ENCODE results near the gene TBCEL.

Gene TBCEL

DNA sequence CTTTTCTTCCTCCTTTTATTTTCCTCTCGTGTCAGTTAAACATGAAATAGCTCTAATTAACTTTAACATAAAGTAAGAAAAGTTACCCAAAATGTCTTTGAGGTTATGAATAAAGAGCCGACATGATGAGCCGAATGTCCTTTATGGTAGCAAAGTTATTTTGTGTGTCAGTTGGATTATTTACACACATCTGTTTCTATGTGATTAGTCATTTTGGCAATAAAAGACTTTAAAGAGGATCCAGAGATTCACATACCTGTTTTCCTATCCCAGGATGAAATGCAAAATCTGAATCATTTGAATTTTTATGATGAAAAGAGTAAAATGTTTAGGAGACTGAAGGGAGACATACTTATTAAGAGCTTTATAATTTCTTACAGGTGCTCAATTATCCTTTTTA lies 43.1 kb downstream of the TBCEL start:
- DNase-seq = no peak

DNA sequence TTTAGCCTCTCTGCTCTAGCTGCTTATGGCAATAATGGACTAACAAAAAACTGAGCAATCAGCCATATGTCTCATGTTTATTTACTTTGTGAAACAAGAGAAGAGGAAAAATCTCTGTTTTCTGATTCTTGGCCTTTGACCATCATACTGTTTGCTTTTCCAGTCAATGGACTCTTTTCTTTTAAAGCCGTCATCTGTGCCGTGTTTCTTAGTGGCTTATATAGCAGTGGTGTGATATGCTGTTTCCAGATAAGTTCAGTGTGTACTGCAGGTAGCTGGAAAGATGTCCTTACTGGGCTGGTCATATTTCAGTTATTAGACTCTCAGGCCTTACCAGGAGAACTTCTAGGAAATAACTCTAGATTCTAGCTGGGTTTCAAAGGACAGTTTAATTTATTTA lies 43.6 kb downstream of the TBCEL start:
- DNase-seq = no peak

DNA sequence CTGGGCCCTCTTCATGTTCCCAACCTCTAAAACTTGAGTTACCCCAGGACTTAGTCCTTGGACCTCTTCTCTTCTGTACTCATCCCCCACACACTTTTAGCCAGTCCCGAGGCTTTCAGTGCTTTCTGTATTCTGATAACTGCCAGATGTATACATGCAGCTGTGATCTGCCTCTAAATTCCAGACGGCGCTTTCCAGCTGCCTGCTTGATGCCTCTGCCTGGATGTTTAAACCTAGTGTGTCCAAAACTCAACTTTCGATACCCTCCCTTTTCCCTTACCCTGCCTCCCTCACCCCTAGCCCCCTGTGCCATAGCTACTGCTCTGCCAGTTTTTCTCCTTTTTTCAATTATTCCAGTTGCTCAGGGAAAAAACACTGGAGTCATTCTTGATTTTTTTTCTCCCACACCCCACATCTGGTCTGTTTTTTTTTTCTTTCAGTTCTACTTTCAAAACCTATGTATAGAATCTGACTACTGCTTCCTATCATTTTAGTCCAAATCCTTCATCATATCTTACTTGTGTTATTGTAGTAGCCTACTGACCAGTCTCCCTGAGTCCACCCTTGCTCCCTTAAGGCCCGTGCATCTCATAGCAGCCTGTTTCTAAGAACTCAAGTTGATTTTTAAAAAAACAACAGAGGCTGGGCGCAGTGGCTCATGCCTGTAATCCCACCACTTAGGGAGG lies 44.2 kb downstream of the TBCEL start:
- no peak for DNase-seq

DNA sequence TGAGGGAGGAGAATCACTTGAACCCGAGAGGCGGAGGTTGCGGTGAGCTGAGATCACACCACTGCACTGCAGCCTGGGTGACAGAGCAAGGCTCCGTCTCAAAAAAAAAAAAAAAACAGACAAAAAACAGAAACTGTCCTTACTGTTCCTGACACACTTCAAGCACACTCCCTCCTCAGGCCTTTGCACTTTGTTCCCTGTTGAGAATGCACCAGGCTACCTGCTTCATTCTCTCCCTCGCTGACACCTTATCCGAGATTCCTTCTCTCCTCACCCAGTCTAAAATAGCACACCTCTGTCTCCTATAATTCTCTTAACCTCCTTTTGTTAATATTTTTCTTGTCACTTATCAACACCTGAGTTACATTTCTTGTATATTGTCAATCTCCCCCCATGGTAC lies 44.9 kb downstream of the TBCEL start:
- no peak for DNase-seq

DNA sequence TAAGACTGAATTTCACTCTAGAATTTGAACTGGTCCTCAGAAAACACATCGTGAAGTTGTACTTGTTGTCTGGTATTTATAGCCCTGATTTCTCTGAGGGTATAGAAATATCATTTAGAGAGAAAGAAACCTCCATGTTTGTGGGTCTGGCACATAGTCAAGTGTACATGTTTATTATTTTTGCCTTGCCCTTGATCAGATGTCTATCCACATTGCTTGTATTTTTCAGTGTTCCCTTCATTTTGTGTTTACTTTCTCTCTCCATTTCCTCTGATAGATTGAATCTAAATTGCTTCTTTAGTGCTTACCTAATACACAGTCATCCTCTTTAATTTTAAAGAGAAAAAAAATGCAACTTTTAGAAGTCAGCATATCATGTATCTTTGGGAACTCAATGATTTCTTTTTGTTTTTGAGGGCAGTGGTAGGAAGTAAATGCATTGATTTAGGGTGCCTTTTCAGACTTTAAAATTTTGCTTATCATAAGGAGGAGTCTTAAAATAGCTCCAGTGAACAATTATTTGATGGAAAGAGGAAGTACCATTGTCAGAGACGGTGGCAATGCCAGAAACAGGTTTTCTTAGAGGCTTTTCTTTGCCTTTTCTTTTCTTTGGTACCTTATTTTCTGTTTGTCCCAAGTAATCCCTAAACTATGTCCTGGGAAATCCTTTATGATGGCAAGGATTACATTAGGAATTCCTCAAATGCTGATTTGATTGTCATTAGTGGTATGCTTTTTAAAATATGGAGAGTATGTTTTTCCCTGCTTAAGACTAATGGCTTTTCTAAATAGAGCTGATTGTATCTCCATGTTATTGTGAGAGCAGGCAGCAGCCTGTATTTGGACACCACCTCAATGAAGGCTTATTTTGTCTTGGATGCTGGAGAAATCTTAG lies 47.3 kb downstream of the TBCEL start:
- no peak for DNase-seq

DNA sequence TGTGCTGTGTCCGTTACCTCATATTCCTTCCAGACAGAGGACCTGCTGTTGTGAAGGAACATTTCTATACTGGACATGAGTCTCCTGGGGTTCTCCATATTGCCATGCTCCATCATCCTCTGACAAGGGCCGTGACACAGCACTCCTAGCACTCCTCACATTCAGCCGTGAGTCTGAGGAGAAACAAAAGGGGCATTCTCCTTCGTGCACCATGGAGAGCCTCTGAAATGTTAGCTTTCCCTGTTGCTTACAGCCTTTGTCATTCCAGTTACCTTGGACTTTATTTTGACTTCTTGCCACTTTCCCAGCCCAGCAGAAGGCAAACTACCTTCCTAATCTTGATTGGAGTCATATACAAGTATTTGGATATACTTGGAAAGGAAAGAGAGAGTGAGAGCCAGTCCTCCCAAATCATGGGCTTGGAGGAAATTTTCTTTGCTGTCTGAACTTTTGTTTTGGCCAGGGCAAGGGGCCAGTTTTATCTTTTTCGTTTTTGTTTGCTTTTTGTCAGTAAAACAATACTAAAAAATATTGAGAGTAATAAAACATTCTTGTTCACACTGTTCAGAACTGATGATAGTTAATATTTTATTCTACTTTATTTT lies 48.0 kb downstream of the TBCEL start:
- DNase-seq = no peak

DNA sequence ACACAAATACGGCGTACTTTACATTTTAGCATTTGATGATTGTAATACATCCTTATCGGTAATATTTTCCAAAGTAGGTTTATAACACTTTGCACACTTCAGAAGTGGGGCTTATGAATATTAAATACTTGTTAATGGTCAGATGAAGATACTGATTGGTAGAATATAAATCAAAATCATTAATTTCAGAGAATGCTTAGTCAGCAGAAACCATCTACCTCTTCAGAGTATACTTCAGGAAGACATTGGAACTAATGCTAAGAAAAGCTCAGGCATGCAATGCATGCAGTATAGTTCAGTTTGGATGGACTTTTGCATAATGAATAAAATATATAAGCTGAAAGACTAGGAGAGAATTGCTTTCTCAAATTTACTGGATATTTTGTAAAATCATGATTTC lies 57.4 kb downstream of the TBCEL start:
- DNase-seq = no peak

DNA sequence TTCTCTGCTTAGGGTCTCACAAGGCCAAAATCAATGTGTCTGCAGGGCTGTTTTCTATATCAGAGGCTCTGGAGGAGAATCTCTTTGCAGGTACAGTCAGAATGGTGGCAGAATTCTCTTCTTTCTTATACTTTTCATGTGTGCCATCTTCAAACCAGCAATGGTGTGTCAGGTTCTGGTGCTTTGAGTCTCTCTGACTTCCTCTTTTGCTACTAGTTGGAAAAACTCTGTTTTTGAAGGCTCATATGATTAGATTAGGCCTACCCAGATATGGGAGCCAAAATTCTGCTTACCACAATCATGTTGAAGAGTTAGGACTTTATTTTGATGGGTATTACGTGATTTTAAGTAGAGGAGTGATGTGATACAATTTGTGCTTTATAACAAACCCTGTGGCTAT lies 58.3 kb downstream of the TBCEL start:
- DNase-seq = no peak

DNA sequence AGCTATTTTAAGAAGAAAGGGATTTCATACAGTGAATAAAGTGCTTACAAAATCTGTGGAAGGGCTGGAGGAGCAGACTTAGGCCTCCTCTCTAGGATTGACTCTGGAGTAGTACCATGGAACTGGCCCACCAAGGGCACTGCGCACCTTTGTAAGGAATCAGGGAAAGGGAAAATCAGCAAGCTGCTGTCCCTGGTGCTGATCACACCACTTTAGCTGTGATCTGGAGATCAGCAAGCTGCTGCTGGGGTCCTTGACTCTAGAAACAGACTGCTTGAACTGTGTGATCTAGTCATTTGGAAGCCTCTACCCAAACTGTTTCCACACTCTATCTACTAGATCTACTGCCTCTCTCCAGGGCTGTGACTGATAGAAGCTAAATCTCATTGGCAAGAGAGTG lies 58.8 kb downstream of the TBCEL start:
- no peak for DNase-seq

DNA sequence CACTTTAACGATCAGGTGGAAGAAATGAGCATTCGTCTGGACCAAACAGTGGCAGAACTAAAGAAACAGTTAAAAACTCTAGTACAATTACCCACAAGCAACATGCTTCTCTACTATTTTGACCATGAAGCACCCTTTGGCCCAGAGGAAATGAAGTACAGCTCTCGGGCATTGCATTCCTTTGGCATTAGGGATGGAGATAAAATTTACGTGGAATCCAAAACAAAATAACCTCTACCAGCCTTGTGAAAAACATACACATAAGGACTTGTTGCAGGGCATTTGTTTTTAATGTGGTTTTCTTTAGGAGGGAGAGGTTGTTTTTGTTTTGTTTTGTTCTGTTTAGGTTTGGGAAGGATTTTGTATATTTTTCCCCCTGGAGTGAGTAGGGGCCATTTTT lies 63.0 kb downstream of the TBCEL start:
- no peak for DNase-seq

DNA sequence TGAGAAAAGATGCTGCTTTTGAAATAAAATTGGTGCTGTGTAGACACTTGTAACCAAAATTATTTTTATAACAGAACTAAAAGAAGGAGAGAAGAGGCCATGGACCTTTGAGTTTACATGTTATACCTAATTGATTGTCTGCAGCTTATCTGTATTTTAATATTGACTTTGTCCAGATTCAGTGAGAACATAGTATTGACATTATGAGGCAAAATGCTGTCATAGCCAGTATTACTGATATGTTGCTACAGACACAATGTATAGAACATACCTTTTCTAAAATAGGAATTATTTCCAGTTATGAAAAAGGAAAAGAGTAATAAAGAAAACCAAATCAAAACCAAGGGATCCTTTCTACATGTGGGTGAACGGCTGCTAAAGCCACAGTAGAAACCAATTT lies 65.7 kb downstream of the TBCEL start:
- no peak for DNase-seq

DNA sequence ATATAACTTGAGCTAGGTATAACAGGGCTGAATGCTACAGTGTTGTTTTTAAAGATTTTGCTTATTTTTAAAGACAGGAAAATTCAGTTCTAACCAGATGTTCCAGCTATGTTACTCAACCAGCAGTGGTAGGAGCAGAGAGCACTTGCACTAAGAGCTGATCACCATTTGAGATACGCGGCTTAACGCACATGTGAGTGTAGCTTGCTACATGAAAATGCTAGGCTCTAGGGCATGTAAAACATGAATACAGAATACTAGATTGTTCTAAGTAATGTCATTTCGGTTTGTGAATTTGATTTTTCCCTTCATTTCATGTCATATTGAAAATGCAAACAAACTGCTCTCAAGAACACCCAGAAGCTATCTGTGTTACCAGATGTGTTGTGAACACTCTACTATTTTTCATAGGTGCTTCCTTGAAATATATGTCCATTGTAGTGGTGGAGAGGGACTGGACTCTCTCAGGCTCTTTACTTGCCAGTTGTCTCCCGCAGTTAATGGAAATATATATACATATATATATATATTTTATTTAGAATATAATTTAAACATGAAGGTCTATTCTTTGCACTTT lies 66.3 kb downstream of the TBCEL start:
- DNase-seq = no peak

DNA sequence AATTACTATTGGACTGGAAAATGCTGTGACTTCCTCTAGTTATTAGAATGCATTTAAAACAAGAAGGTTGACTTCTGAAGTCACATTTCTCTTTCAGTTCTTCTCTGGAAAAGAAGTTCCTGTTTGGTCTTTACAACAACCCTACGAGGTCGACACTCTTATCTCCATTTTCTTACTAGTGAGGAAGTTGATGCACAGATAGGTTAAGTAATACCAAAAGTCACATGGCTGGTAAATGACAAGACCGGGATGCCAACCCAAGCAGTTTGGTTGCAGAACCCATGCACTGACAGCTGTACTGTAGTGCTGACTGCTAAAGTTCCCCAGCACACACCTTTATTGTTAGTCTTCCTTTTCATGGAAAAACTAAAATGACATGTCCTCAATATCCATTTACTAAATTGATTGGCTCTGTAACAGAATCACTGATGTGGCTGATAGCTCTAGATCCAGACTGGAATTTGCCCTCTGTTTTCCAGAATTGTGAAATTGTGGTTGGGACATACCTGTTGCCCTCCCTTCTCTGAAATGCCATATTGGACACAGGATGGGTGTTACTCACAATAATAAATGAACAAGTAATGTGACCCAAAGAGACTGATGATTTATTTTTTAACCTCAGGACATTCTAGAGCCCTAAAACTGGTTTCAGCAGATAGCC lies 67.7 kb downstream of the TBCEL start:
- peak; percentile 76 to 84 for DNase-seq

DNA sequence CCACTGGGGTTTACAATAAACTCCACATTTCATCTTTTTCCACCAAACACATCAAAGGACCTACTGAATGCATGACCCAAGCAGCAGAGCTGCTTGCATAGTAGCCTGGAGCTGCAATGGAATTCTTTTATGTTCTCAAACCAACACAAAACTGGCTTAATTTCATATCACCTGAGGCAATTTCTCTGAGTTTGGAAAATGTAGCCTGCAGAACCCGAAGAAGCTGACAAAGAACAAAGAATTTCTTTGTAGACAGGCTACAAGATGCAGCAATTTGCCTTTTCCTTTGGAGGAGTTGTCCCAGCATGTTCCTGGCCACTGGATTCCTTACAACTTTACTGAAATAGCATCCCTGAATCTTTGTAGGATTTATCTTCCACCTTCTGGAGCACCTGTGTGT lies 71.7 kb downstream of the TBCEL start:
- DNase-seq = no peak

DNA sequence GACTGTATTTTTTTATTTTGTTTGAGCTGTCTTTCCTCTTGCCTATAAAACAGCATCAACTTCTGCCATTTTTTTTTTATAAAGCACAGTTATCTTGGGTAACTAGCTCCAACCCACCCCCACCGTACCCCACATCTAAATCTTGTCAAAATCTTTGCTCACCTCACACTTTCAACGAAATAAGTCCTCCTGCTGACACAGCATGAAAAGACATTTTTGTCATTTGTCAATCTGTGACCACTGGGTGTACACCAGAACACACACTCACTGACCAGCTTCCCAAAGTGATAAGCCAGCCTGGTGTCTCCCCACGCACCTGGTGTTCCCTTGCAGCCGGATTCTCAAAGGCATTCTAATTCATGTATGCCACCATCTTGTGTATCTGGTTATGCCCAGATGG lies 75.5 kb downstream of the TBCEL start:
- DNase-seq = no peak

DNA sequence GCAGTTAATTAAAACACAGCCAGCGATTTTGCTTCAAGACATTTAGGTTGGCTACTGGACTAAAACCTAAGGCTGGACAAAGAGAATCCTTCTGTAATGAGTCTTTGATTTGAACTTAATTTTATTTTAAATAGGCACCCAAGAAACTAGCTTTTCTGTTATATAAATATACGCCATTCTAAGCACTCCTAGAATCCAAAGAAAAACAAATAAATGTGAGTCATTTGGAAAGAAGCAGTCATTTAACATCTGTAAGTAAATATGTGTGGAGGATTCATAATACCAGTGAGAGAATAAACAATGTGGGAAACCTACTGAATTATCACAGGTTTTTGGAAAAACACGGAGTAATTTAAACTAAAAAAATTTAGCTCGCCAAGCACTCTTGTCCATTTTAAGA lies 76.0 kb downstream of the TBCEL start:
- no peak for DNase-seq

DNA sequence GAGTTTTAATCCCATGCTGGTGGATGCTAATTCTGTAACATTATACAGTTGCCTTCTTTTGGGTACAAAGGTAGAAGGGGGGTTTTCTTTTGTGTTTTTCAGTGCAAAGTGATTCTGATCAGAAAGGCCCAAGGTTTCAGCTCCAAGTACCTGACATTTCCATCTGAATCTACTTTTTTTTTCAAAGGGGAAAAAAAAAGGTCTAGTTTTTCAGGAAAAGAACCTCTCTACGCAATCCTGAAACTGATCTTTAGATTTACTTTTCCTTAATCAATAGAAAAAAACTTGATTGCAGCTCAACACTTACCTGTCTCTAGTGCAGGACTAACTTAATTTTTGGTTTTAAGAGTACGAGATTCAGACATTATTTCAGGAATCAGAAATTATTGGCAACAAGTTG lies 77.0 kb downstream of the TBCEL start, which contains the start of gene TECTA:
TSS of gene TECTA (plus strand) at position 301 of the 400 bp plus-strand sequence. CDS start 1,423 bp downstream, outside the sequence.
- DNase-seq = no peak

DNA sequence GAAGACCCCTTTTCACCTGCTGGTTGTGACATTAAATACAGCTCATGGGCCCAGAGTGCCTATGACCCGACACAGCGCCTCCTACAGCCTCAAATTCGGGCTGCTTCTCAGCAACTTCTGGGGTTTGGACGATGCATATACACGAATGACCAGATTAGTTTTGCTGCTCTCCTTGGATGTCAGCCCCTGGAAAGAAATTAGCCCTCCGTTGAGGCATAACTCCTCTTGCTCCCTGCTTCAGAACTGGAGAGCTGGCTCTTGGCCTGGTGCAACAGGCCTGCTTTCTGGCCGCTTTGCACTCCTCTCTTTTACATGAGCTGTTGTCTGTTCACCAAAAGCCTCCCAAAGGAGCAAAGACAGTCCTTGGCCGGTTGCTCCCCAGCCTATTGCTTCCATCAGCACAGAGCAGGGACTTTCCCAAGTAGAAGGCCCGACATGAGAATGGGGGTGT lies 80.4 kb downstream of the TBCEL start:
- no peak for DNase-seq

DNA sequence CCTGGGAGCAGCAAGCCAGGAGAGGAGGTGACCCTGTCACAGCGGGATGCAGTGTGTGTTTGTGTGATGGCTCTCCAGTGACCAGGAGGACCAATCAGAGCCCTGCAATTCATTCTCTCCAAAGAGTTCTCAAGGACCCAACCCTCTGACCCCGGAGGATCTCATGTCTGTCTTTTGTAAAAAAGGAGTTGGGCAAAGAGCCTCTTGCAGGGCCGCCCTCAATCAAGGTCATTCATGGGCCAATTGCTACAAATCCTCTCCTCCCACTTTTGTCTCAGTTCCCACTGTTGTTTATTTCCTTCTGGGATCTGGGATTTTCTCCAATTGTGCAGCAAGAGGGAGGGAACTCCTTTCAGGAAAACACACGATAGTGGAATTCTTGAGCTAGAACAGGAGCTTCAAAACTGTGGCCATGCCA lies 81.2 kb downstream of the TBCEL start:
- DNase-seq = no peak

DNA sequence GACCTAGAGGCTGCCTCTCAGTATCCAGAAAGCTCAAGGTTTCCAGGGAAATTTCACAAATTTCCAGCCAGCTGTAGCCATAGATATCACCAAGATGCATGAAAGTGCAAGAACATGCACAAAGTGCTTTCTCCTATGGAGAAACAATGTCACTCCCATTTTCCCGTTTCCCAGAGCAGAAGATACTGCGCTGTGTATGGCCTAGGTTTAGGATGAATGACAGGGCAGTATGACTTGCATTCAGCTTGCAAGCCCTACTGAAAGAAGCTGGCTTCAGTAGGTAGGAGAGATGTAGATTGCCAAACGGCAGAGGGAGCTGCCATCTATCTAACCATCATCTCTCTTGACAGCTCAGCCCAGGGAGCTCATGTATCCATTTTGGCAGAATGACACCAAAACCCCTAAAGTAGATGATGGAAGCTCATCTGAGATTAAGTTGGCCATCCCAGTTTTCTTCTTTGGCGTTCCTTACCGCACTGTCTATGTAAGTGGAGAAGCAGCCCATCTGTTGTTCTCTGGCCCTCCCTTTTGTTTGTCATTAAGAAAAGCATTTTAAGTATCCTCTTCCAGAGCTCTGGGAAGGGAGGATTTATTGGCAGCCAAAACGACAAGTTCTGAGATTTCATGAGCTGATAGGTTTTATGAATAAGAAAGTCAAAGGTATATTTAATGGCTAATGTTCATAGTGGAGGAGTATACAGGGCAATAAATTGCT lies 81.7 kb downstream of the TBCEL start:
- DNase-seq = no peak

DNA sequence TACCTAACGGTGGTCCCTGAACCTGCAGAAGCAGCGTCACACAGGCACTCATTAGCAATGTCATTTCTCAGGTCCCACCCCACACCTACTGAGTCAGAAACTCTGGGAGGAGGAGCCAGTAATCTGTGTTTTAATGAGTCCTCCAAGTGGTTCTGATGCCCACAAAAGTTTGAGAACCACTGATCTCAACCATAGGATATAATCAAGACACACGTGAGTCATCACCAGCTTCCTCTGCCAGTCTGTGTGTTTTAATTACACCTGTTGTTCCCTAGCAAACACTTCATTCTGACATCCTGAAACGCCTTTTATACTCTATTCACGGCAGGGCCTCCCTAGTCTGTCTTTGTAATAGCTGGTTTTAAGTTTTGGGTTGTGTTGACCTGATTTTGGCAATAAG lies 82.9 kb downstream of the TBCEL start:
- no peak for DNase-seq

DNA sequence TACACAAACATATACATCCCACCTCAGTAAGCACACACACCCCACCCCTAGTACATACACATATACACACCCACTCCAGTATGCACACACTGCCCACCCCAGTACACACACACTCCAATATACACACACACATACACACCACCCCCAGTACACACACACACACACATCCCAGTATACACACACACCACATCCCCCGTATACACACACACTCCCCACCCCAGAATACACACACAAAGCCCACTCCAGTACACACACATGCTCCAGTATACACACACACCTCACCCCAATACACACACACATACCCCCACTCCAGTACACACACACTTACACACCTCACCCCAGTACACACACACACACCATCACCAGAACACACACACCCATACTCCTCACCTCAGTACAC lies 84.5 kb downstream of the TBCEL start:
- DNase-seq = no peak

Measured in inflammatory macrophage treated with lipopolysaccharide for 1 hour (primary cell).